ENCODE results near the gene NFIL3.

NFIL3 gene

GRCh38 chr9:91360551-91361290 is 62.9 kb downstream of the NFIL3 start:
- Histone ChIP-seq H3K4me1 (ENCODE audit: control insufficient read depth in 2 of 2, insufficient read depth in 1 of 2, low read depth in 1 of 2, low read length in 2 of 2) (peaks cover 4 to 8% of the 10 kb centered on the region in 2 donors), H2BK15ac (ENCODE audit: low read length) (no peak overlapping the region), H2BK12ac (ENCODE audit: low read length) (no peak overlapping the region), H3K27me3 (ENCODE audit: control insufficient read depth in 3 of 3, insufficient read depth in 3 of 3, low read depth in 1 of 3, low read length in 3 of 3) (no peaks in the 10 kb centered on the region), H3K27ac (replicated peaks; ENCODE audit: low read length) (no peak overlapping the region), H2AFZ (ENCODE audit: low read length) (peak overlapping the region; percentile 97), H2BK120ac (ENCODE audit: low read depth, low read length) (no peak overlapping the region), H3K79me1 (ENCODE audit: low read depth, low read length) (no peaks in the 10 kb centered on the region), H3K14ac (ENCODE audit: low read length) (no peak overlapping the region), H4K91ac (ENCODE audit: low read depth, low read length, poor library complexity) (no peak overlapping the region), H3K18ac (ENCODE audit: low read length) (no peak overlapping the region), H3K4me2 (ENCODE audit: insufficient read depth, low read length, poor library complexity, severe bottlenecking) (peak overlapping the region; percentile 71), H3K4me3 (ENCODE audit: low read length in 2 of 2) (peak overlapping the region; percentile 88 to 99), H3K4ac (ENCODE audit: low read length) (no peak overlapping the region), H3K36me3 (replicated peaks in 1 of 2; ENCODE audit: control insufficient read depth in 2 of 2, insufficient read depth in 2 of 2, low read length in 2 of 2) (peaks cover 0 to 17% of the 10 kb centered on the region in 2 donors), H4K8ac (ENCODE audit: low read depth, low read length) (no peak overlapping the region), H3K9ac (ENCODE audit: low read depth, low read length, poor library complexity) (no peak overlapping the region), H2AK5ac (ENCODE audit: low read depth, low read length) (no peak overlapping the region), H3K23ac (ENCODE audit: low read depth, low read length, poor library complexity) (no peak overlapping the region), H3K9me3 (replicated peaks in 1 of 2; ENCODE audit: control insufficient read depth in 2 of 2, insufficient read depth in 1 of 2, low read depth in 1 of 2, low read length in 2 of 2) (peaks cover 0 to 5% of the 10 kb centered on the region in 2 donors), H2BK5ac (ENCODE audit: low read length) (no peak overlapping the region)
- no CpG with 5 or more reads among the region's 10 CpGs for WGBS, 2 donors (ENCODE audit: extremely low coverage in 2 of 2, insufficient read length in 2 of 2, insufficient replicate concordance in 1 of 2)
- peak; percentile 15 for DNase-seq (ENCODE audit: low spot score)

GRCh38 chr9:91359734-91360470 is 63.7 kb downstream of the NFIL3 start:
- H3K9me3 ChIP-seq (replicated peaks in 1 of 2; ENCODE audit: control insufficient read depth in 2 of 2, insufficient read depth in 1 of 2, low read depth in 1 of 2, low read length in 2 of 2) = peaks cover 0 to 4% of the 10 kb centered on the region in 2 donors
- no peak overlapping the region for H2AFZ ChIP-seq (ENCODE audit: low read length)
- H3K79me1 ChIP-seq (ENCODE audit: low read depth, low read length) = no peaks in the 10 kb centered on the region
- H3K27ac ChIP-seq (replicated peaks; ENCODE audit: low read length) = no peak overlapping the region
- no peak overlapping the region for H2BK5ac ChIP-seq (ENCODE audit: low read length)
- H4K8ac ChIP-seq (ENCODE audit: low read depth, low read length) = no peak overlapping the region
- DNase-seq (ENCODE audit: low spot score) = no peak
- no peak overlapping the region for H3K23ac ChIP-seq (ENCODE audit: low read depth, low read length, poor library complexity)
- no peak overlapping the region for H3K18ac ChIP-seq (ENCODE audit: low read length)
- H3K14ac ChIP-seq (ENCODE audit: low read length) = no peak overlapping the region
- no peak overlapping the region for H4K91ac ChIP-seq (ENCODE audit: low read depth, low read length, poor library complexity)
- H2BK120ac ChIP-seq (ENCODE audit: low read depth, low read length) = no peak overlapping the region
- no peak overlapping the region for H3K9ac ChIP-seq (ENCODE audit: low read depth, low read length, poor library complexity)
- no peak overlapping the region for H2AK5ac ChIP-seq (ENCODE audit: low read depth, low read length)
- H2BK15ac ChIP-seq (ENCODE audit: low read length) = no peak overlapping the region
- peak overlapping the region in 1 of 2 donors; percentile 88 for H3K4me3 ChIP-seq (ENCODE audit: low read length in 2 of 2)
- H3K27me3 ChIP-seq (ENCODE audit: control insufficient read depth in 3 of 3, insufficient read depth in 3 of 3, low read depth in 1 of 3, low read length in 3 of 3) = no peaks in the 10 kb centered on the region
- no peak overlapping the region for H3K4me2 ChIP-seq (ENCODE audit: insufficient read depth, low read length, poor library complexity, severe bottlenecking)
- H3K4ac ChIP-seq (ENCODE audit: low read length) = no peak overlapping the region
- H3K36me3 ChIP-seq (replicated peaks in 1 of 2; ENCODE audit: control insufficient read depth in 2 of 2, insufficient read depth in 2 of 2, low read length in 2 of 2) = peaks cover 0 to 25% of the 10 kb centered on the region in 2 donors
- no peak overlapping the region for H2BK12ac ChIP-seq (ENCODE audit: low read length)
- WGBS, 2 donors (ENCODE audit: extremely low coverage in 2 of 2, insufficient read length in 2 of 2, insufficient replicate concordance in 1 of 2) = no CpG with 5 or more reads among the region's 7 CpGs
- peaks cover 4 to 8% of the 10 kb centered on the region in 2 donors for H3K4me1 ChIP-seq (ENCODE audit: control insufficient read depth in 2 of 2, insufficient read depth in 1 of 2, low read depth in 1 of 2, low read length in 2 of 2)

DNA sequence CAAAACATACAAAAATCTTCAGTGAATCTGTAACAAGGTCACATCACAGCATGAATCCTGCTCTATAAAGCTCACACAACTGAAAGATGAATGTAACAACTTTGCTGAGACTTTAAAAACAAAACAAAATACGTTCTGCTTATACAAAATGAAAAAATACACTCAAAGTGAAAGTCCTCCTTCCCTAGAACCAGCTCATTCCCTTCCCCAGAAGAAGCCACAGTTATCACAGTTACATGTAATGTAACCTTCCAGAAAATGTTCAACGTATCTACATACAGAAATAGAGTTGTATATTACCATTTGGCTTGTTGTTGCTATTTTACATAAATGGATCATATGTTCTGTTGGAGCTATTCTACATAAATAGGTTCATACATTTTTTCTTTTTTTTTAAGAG is 64.5 kb downstream of the NFIL3 start:
- Histone ChIP-seq H2AK5ac (ENCODE audit: low read depth, low read length) (no peak overlapping the region), H4K8ac (ENCODE audit: low read depth, low read length) (no peak overlapping the region)
- no CpG with 5 or more reads among the region's 2 CpGs for WGBS, 2 donors (ENCODE audit: extremely low coverage in 2 of 2, insufficient read length in 2 of 2, insufficient replicate concordance in 1 of 2)

More for the DNA sequence above, 64.5 kb downstream of the NFIL3 start:
- H3K36me3 ChIP-seq (replicated peaks in 1 of 2; ENCODE audit: control insufficient read depth in 2 of 2, insufficient read depth in 2 of 2, low read length in 2 of 2) = peaks cover 0 to 33% of the 10 kb centered on the region in 2 donors
- H3K14ac ChIP-seq (ENCODE audit: low read length) = no peak overlapping the region
- no peak overlapping the region for H3K4me3 ChIP-seq (ENCODE audit: low read length in 2 of 2)
- no peaks in the 10 kb centered on the region for H3K9me3 ChIP-seq (replicated peaks in 1 of 2; ENCODE audit: control insufficient read depth in 2 of 2, insufficient read depth in 1 of 2, low read depth in 1 of 2, low read length in 2 of 2)
- no peak overlapping the region for H4K91ac ChIP-seq (ENCODE audit: low read depth, low read length, poor library complexity)
- H3K4ac ChIP-seq (ENCODE audit: low read length) = no peak overlapping the region
- H2BK15ac ChIP-seq (ENCODE audit: low read length) = no peak overlapping the region
- no peaks in the 10 kb centered on the region for H3K27me3 ChIP-seq (ENCODE audit: control insufficient read depth in 3 of 3, insufficient read depth in 3 of 3, low read depth in 1 of 3, low read length in 3 of 3)
- no peak overlapping the region for H2AFZ ChIP-seq (ENCODE audit: low read length)
- no peak overlapping the region for H3K18ac ChIP-seq (ENCODE audit: low read length)
- H3K23ac ChIP-seq (ENCODE audit: low read depth, low read length, poor library complexity) = no peak overlapping the region
- no peak overlapping the region for H2BK12ac ChIP-seq (ENCODE audit: low read length)
- no peak overlapping the region for H2BK120ac ChIP-seq (ENCODE audit: low read depth, low read length)
- peaks cover 4 to 8% of the 10 kb centered on the region in 2 donors for H3K4me1 ChIP-seq (ENCODE audit: control insufficient read depth in 2 of 2, insufficient read depth in 1 of 2, low read depth in 1 of 2, low read length in 2 of 2)
- no peak overlapping the region for H3K4me2 ChIP-seq (ENCODE audit: insufficient read depth, low read length, poor library complexity, severe bottlenecking)
- H3K9ac ChIP-seq (ENCODE audit: low read depth, low read length, poor library complexity) = no peak overlapping the region
- no peak for DNase-seq (ENCODE audit: low spot score)
- H3K27ac ChIP-seq (replicated peaks; ENCODE audit: low read length) = no peak overlapping the region
- no peaks in the 10 kb centered on the region for H3K79me1 ChIP-seq (ENCODE audit: low read depth, low read length)
- H2BK5ac ChIP-seq (ENCODE audit: low read length) = no peak overlapping the region

Data from neuronal stem cell (in vitro differentiated cells).